HG03103 (cell line): ENCODE results near the gene E2F1.
A peak's percentile ranks its signal among the peaks of the same experiment; 100 is the strongest.

Experiments
- ATAC-seq: cut with Tn5 transposase; IDR thresholded peaks from one replicate; pipeline ENCODE4 v1.9.1; 2021; ENCODE audit warnings: low read depth; ENCODE audit not compliant: unreplicated experiment

E2F1 gene

DNA sequence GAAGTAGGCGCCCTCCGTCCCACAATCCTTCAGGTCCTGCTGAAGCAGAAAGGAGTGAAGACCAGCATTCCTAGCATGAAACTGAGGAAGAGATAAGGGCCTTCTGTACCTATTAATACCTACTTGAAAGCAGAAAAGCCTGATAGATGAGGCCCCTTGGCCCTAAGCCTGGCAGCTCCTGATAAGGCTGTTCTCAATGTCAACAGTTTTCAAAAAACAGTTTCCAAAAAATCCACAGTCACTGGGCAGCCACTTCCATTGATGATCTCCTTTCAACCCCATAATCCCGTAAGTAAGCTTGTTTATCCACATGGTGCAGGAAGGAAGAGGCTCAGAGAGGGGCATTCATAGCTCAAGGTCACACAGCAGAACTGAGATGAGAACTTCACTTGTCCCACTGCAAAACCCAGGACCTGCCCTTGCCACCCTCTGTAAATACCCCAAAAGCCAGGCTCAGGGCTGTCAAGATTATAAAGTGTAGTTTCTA is 2.8 kb upstream of the E2F1 start:
- ATAC-seq: no peak

DNA sequence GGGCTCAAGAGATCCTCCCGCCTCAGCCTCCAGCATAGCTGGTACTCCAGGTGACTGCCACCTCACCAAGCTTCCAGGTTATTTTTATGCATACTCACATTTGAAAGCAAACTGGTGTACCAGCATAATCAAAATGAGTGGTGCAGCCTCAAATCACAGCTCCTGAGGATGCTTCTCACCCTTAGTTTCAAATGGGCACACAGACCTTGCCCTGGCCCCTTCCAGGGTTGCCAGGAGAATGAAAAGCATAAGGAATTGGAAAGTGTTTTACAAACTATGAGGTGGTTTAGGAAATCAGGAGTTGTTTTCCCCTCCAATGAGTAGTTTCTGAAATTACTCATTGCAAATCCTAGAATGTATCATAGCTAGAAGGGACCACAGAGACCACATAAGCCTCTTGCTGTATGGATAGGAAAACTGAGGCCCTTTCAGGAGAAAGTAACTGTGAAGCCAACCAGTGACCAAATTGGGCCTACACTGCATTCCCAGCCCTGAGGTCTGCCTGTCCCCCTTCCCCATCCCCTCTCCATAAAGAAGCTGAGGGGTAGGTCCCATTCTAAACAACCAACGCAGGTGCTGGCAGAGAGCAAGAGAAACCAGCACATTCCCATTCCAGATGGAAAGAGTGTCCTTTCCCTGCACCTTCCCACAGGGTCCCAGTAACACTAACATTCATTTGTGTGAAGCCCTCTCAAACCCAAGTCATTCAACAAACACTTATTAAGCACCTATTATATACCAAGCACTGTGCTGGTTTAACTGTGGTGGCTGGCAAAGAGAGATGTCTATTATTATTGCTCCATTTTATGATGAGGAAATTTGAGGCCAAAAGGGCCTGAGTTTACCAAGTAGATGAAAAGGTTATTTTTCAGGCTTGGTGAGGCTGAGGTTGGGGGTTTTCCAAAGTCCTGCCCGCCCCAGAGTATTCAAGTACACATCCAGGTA is 2.1 kb upstream of the E2F1 start:
- no peak for ATAC-seq

DNA sequence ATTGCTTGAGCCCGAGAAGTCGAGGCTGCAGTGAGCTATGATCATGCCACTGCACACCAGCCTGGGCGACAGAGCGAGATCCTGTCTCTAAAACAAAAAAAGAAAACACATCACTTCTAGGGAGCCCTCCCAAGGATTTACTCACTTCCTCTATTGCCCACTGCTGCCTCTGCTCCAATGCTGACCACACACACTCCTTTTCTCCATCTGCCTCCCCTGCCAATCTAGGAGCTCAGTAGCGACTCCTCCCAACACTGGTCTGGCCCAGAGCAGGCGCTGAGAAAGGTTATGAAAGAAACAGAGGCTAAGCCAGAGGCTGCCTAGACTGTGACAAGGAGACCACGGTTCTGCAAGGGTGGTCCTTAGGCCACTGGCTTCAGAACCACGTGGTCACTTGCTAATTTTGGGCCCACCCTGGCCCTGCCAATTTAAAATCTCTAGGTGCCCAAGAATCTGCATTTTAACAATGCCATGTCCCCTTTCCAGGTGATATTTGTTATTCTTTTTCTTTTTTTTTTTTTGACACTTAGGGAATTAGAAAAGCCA is 1.3 kb upstream of the E2F1 start:
- no peak for ATAC-seq

DNA sequence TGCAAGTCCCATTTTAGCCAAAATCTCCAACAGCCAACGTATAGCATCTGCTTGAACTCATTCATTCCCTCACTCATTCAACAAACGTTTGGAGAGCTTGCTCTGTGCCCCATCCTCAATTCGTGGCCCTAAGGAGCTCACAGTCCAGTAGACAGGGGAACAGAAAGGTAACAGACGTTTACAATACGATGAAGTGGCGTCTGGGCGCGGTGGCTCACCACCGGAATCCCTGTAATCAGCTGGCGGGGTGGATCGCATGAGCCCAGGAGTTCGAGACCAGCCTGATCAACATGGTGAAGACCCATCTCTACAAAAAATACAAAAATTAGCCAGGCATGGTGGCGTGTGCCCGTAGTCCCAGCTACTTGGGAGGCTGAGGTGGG is 790 bp upstream of the E2F1 start:
- no peak for ATAC-seq

DNA sequence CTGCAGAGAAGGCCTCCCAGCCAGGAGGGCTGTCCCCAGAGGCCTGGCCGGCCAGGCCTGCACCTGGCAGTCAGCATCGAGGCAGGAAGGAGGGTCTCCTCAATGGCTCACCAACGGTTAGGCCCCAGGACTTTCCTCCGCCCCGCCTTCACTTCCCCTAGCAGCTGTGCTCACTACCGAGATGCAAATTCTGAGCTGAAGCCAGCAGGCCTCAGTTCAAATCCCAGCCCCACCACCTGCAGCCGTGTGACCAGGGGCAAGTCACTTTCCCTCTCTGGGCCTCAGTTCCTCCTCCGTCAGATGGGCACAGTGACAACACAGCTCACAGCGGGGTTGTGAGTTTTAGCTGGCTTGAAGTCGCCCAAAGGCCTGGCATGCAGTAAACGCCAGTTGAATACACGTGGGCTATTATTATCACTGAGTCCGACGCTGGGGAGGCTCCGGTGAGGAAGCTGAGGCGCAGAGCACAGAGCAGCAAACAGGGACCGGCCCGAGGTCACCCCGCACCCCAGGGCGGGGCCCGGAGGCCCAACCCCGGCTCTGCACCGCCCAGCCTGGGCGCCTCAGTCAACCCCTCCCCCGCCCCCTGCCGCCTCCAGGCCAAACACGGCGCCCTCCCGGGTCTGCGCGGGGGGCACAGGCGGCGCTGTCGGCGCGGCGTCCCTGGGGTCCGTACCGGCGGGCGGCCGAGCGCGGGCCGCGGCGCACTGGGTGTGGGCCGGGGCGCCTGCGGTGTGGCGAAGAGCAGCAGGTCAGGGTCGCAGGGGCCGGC is 671 bp downstream of the E2F1 start:
- ATAC-seq: peak; percentile 27

- ATAC-seq: no peak
Measured at GRCh38 chr20:33684533-33685327, 1.5 kb downstream of the E2F1 start.

GRCh38 chr20:33681728-33682353 is 4.3 kb downstream of the E2F1 start:
- no peak for ATAC-seq

GRCh38 chr20:33681288-33681687 is 4.9 kb downstream of the E2F1 start:
- ATAC-seq: no peak

- ATAC-seq: no peak
Measured at GRCh38 chr20:33680686-33681085, 5.5 kb downstream of the E2F1 start.

GRCh38 chr20:33679758-33680485 is 6.3 kb downstream of the E2F1 start:
- ATAC-seq: peak; percentile 61

DNA sequence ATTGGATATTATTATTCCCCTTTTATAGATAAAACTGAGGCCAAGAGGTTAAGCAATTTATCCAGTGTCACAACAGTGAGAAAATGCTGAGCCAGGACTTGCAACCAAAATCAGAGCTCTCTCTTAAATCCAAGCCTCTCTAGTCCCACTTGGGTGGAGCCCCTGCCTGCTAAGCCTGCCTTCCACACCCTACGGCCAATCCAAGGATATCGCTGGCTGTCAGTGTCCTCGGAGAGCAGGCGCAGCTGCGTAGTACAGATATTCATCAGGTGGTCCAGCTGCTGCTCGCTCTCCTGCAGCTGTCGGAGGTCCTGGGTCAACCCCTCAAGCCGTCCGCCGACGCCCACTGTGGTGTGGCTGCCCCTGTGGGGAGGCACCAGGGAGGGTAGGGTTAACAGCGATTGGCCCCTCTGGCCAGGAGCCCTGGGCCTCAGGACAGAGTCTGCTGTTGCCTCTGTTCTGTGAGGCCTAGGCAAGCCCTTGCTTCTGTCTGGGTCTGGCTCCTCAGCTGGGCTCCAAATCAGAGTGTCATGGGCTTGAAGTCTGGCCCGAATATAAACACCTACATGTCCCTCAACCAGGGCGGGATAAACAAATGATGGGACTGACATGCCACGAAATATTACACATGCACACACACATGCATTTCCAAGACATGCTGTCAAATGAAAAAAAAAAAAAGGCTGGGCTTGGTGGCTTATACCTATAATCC is 8.0 kb downstream of the E2F1 start:
- no peak for ATAC-seq

GRCh38 chr20:33676652-33677645 is 9.2 kb downstream of the E2F1 start:
- ATAC-seq: no peak

GRCh38 chr20:33676121-33676520 is 10.1 kb downstream of the E2F1 start:
- no peak for ATAC-seq

GRCh38 chr20:33675136-33675959 is 10.8 kb downstream of the E2F1 start:
- ATAC-seq: no peak

DNA sequence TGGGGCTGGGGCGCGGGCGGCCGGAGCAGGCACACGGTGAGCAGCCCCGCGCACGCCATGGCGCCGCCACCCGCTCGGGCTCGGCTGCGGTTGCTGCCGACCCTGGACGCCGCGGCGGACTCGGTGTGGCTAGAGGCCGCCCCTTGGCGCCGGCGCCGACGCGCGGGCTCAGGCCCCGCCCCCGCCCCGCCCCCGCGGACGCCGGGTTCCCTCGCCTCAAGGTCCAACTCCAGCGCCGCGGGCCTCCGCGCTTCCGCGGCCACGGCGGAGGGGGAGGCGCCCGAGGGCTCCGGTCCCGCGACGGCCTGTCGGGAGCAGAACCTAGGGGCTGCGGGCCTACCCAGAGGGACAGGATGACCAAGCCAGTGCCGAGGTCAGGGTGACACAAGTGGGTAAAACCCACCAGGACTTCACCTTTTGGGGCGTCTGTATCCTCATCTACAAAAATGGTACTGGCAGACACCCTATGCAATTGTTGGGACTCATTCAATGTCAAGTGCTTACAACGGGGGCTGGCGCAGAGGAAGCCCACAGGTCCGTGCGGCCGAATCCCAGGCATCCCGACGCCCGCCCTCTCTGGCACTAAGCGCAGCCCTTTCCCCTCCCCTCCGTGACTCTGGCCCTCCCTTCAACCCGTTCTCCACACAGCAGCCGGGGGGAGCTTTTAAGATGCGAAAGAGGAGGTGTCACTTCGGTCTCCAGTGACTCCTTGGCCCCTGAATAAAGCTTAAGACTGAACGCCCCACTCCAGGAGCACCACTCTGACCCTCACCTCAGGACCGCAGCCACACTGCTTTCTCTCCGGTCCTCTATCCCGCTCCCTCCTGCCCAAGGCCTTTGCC is 11.7 kb downstream of the E2F1 start, which contains the start of gene NECAB3:
TSS of gene NECAB3 (minus strand) at position 135 of the 842 bp plus-strand sequence. CDS start at position 59, 76 bp downstream.
- ATAC-seq: peak; percentile 43
